NCI-H524 (cell line): Measurements from ENCODE around the gene THSD4.
"Not testable (repeated sequence)": the region's sequence is repeated elsewhere in the genome, so short reads cannot be mapped to it uniquely, and the experiment has no call there.

Experiments used
- DNase-seq, 2 experiments: peaks; one replicate each; lab custom pipeline; 2025; lab: John Stamatoyannopoulos, UW

Gene THSD4

DNA sequence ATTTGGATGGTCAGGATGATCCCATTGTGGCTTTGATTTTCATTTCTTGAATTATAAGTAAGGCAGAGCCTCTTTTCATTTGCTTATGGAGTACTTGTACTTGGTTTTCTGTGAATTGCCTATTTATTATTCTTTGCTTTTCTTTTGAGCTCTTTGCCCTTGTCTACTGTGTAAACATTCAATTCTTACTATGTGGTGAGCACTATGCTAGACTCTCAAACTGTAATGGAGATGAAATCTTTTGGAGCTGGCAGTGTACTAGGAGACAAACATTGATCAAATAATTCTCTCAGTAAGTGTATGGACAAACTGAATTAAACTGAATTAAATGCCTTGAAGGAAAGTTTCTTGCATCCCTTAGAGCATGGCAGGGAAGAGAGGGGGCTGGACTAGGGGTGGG, 608.1 kb downstream of the THSD4 start:
- no peak for DNase-seq

DNA sequence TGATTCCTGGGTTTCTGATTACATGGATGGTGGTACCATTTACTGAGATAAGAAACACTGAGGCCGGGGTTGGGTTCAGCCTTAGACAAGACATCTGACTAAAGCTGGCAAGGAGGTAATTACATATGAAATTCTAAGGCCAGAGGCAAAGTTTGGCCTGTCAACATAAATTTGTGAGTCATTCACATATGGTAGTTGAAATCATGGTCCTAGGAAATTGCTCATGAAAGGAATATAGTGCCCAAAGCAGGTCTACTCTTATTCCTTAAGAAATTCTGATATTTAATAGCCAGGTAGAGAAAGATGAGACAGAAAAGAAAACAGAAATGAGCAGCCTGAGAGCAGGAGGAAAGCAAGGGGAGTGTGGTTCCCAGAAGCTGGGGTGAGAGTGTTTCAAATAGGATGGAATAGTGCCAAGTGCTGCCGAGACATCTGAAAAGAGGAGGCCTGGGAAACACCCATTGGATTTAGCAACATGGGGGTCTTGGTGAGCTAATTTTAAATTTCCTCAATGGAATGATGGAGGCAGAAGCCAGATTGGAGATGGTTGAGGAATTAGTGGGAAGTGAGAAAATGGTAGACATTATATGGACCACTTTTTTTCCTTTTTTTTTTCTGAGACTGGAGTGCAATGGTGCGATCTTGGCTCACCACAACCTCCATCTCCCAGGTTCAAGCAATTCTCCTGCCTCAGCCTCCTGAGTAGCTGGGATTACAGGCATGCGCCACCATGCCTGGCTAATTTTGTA, 610.1 kb downstream of the THSD4 start:
- DNase-seq = not testable (repeated sequence)

DNA sequence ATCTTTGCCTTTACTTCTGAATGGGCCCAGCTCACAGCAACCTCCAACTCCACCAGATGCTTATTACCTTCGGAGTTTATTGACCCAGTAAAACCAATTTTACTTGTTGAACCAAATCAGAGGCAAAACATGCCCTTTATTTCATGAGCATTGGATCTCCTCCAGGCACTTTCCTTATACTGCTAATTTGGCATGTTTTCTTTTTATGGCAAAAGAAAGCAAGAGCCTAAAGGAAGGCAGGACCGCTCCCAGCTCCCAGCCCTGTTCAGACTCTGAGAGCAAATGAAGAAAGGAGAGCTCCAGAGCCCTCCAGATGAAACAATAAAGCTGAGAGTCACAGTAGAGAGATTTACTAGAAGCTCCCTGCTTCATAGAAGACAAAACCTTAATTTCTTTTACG, 613.6 kb downstream of the THSD4 start:
- DNase-seq = no peak

DNA sequence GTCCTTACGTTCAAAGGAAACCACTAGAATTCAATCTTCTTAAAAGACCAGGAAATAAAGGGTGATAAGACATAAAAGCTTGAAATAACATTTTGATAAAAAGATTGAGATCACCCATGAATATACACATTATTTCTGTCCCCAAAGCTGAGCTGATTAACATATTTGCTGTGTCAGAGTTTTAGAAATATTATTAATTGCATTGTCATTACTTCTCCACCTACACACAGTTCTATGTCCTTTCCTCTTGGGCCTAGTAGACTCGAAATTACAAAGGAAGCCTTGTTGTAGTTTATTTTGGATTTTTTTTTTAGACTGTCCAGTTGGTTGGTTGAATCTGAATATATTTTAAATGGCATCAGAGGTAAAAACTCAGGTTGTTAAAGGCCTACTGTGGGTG, 614.0 kb downstream of the THSD4 start:
- no peak for DNase-seq

DNA sequence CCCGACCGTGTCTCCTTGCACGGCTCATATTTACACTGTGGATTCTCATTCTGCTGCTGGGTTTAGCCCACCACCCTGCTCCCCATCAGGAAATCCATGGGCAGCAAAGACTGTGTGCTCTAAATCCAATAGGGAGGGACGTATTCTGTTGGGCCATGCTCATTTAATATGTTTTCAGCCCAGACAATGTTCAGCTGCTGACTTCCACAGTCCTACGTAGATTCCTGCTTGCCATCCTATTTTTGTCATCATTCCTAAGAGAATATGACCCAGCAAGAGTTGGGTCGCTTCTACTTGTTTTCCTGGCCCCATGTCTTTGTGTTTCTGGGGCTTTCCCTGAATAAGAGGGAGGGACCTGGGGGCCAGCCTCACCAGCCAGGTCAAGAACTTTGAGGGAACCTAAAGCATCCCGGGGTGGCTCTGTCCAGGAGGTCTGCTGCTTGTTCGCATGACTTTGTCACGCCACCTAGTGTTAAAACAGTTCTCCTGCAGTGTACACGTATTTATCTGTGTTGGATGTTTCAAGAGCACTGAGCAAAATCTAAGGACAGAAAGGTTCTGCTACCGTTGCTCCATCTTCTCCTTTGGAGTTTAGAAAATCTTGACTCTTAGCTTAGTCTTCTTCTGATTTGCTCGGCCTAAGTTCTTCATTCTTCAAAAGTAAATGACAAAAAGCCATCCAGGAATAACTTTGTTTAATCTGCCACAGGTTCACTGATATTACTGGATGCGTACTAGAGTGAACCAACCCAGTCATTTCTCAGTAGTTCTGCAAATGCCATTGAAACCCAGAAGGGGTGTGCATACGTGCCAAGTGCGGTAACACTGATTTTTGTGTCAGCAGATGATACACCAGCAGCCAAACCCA, 615.2 kb downstream of the THSD4 start:
- peak; percentile 30 to 67 for DNase-seq

DNA sequence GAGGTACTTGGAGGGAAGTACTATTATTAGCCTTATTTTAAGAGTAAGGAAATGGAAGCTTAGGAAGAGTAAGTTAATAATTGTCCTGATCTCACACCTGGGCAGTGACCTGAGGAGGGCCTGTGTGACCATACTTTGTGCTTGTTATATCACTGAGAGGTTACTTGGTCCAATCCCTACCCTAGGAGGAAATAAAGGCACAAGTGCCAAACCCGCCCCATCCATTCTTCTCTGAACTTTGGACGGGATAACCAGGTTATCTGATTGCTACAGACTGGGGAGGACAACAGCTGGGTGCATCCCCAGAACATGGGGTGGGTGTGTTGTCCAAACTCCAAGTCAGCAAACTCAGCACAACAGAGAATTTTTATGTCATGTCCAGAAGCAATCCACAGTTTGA, 617.4 kb downstream of the THSD4 start:
- no peak for DNase-seq

DNA sequence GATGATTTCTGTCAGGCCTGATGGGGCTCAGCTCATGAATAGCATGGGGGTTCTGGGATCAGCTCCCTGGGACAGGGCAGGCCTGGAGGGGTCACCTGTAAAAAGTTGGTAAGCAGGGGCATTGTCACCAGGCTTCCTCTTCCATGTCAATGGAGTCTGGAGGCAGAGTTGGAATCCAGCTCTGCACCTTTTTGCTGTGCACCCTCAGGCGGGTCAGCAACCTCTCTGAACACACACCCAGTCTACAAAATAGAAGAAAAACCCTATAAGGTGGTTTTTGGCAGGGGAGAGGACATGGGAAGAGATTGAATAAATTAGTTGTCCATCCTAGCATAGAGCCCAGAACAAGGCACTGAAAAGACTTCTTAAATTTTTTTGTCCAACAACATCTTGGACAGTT, 617.9 kb downstream of the THSD4 start:
- DNase-seq = no peak

DNA sequence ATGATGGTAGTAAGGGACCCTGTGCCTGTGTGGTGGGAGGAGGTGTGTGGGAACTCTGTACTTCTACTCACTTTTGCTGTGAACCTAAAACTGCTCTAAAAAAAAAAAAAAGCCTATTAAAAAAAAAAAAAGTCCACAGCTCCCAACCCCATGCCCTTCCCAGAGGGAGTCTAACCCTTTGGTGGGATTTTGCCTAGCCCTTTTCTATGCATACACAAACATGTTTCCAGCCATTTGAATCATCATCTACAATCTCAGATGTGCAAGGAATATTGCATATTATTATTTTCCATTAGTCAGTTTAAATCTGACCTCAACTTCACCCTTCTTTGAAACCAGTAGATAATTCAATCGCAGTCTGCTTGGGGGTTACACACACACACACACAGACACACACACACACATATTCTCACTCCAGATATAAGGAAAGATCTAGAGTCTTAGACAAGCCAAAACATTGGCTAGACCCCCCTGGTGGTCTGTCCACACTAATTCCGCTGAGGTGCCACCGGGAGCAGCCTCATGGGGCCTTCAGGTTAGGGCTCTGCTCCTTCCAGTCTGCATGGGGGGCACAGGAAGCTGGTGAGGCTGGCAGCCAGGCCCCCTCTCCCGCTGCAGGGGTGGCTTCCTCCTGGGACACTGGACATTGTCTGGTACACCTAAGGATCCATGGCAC, 619.6 kb downstream of the THSD4 start:
- no peak for DNase-seq

DNA sequence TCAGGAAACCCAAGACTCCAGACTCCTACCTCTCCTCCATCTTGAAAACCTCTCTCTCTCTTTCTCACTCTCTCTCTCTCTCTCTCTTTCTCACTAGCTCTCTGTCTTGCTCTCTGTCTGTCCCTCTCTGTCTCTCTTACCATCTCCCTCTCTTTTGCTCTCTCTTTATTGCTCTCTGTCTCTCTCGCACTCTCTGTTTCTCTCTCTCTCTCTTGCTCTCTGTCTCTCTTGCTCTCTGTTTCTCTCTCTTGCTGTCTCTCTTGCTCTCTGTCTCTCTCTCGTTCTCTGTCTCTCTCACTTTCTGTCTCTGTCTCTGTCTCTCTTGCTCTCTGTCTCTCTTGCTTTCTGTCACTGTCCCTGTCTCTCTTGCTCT, 620.1 kb downstream of the THSD4 start:
- DNase-seq = no peak

DNA sequence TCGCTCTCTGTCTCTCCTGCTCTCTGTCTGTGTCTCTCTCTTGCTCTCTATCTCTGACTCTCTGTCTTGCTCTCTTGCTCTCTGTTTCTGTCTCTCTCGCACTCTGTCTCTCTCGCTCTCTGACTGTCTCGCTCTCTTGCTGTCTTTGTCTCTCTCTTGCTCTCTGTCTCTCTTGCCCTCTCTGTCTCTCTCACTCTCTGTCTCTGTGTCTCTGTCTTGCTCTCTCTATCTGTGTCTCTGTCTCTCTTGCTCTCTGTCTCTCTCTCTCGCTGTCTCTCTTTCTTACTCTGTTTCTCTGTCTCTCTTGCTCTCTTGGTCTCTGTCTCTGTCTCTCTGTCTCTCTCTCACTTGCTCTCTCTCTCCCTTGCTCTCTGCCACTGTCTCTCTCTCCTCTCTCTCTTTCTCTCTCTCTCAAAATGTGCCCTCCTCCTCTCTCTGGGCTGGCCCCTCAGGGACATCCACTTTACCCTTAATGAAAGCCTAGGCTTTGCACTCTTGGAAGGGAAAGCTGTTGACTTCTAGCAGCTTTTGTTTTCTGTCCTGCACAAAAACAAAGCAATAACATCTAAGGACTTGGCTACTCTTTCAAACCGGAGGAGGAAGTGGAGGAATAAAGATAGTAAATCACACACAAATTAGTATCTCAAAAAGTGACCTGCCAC, 621.1 kb downstream of the THSD4 start:
- DNase-seq = no peak

DNA sequence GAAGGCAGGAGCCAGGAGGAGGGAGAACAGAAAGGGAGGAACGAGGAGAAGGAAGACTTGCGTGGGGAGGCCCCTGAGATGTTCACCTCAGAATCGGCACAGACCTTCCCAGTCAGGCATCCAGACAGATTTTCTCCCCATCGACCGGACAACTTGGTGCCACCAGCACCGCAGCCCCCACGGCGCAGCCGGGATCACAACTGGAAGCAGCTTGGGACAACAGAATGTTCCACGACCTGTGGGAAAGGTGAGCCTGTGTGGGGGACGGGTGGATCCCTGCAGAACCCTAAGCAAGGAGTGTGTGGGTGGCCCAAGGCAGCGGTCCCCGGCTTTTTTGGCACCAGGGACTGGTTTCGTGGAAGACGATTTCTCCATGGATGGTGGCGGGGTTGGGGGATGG, 622.5 kb downstream of the THSD4 start:
- no peak for DNase-seq

DNA sequence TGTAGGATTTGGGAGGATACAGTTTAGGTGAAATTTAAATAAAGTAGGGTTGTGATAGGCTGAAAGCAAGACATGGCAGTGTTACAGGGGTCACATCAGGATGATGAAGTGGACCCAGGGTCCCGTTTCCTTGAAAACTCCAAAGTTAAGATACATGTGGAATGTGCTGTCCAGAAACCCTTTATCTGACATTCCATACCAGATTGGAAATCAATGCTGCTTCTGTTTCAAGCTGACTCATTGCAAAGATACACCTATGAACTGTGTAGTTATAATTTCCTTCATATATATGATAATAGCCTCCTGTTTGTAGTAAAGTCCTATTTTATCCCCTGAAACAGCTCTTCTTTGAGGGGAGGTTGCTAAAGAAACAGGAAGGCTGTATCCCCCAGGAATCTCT, 624.1 kb downstream of the THSD4 start:
- no peak for DNase-seq

DNA sequence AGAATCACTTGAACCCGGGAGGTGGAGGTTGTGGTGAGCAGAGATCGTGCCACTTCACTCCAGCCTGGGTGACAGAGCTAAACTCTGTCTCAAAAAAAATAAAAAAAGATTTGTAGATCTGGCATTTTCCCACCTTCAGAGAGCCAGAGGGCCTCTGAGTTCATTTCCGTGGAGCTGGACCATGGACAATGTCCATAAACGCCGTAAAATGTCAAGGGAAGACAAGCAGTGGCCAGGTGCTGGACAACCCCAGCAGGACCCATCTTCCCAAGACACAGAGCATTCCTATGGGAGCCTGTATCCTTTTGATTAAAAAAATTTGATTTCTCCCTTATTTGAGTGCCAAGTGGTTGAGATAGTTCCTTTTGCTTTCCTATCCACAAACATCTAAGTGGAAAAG, 627.7 kb downstream of the THSD4 start:
- no peak for DNase-seq

DNA sequence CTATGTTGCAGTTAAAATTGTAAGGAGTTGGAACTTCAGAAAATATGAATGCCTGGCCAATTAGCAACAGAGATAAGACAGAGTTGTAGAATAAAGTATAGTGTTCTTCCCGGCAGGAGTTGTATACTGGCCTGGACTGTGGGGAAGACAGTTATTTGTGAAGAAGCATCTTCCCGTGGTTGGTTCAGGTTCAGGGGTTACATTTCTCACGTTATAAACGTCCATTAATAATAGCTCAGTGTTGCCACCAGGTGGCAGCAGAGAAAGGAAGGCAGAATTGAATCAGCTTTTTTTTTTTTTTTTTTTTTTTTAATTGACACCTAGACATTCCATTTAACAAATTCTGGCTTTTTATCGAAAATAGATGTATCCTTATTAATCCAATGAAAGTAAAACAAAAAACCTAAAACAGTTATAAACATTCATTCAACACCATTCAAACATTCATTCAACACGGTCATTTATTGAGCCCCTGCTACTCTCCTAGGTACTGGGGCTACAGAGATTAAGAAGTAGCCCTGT, 628.7 kb downstream of the THSD4 start:
- peak; percentile 27 to 69 for DNase-seq

DNA sequence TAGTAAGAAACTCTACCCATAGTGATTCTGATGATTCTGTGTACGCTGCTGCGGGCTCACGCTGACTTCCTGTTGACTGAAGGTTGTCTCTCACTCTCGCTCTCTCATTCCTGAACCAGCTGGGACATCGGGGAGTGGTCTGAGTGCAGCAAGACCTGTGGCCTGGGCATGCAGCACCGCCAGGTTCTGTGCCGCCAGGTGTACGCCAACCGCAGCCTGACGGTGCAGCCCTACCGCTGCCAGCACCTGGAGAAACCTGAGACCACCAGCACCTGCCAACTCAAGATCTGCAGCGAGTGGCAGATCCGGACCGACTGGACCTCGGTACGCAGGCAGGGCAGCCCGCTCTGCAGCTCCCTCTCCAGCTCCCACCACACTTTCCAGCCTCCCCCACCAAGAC, 631.4 kb downstream of the THSD4 start:
- DNase-seq = no peak

DNA sequence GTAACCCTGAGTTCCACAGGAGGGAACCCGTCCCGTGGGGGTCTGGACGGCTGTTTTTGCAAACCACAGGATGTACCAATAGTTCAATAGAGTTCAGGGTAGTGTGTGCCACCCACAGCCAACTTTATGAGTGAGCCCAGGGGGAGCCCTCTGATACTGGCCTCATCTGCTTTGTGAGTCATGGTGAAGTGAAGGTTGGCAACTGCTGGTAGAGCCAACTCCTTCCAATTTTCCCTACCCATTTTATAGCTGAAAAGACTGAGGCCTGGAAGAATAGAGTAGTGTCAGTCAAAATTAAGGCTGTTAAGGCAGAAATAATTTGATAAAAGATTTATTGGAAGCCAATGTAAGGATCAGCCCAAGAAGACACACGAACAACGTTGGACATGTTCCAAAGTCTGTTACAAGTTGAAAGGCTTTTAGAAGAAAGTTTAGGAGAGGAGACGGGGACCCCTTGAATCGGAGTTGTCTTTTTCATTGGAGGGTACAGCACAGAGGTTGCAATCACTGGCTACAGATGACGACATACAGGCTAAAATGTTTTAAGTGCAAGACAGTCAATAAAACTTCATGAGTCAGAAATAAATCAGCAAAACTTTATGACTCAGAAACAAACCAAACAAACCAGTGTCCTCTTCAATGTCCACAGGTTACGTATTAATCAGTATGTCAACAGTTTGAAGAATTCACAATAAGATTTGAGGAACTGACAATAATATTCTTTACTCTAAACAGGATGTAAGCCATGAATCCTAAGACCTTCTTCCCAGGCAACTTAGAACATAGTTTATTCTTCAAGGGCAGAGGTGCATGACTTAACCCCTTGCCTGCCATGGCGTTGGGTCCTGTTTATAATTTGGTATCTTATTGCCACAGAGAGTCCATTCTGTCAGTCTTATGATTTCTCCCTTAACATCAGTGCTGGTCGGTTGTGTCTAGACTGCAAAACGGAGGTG, 632.1 kb downstream of the THSD4 start:
- no peak for DNase-seq

DNA sequence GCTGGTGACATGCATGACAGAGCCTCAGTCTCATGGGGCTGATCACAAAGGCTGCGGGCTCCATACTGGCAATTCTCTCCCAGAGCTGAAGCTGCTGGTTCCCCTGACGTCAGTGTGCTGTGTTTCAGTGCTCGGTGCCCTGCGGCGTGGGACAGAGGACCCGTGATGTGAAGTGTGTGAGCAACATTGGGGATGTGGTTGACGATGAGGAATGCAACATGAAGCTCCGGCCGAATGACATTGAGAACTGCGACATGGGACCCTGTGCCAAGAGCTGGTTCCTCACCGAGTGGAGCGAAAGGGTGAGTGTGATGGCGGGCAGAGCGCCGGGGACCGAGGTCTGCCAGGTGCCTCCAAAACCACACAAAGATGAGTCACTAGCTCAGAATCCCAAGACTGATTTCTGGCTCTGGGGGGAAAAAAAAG, 633.0 kb downstream of the THSD4 start:
- DNase-seq = no peak

DNA sequence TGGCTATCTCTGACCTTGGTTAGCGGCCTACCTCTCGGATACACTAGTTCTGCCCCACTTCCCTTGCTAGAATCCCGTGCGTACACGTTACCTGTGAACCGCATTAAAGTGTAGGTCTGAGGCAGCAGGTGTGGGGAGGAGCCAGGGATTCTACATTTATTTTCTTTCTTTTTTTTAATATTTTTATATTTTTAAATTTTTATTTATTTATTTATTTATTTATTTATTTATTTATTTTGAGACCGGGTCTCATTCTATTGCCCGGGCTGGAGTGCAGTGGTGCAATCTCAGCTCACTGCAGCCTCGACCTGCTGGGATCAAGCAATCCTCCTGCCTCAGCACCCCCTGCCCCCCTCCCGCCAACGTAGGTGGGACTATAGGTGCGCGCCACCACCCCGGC, 634.2 kb downstream of the THSD4 start:
- DNase-seq = no peak

DNA sequence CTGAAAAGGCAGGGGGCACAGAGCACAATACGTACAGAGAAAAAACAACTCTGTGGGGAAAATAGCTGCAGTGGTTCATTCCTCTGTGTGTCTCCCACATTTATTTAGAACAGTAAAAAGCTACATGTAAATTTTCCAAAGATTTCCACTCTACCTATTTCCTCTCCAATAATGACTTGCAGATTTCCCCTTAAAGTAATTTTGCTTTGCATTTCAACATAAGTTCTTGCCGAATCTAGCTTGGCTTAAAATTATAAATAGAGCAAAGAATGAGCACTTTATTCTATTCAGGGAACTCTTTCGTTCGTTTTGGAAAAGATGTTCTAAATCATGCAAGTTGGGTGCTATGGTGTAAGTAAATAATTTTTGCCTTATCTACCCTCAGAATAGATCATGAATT, 636.9 kb downstream of the THSD4 start:
- DNase-seq = no peak

DNA sequence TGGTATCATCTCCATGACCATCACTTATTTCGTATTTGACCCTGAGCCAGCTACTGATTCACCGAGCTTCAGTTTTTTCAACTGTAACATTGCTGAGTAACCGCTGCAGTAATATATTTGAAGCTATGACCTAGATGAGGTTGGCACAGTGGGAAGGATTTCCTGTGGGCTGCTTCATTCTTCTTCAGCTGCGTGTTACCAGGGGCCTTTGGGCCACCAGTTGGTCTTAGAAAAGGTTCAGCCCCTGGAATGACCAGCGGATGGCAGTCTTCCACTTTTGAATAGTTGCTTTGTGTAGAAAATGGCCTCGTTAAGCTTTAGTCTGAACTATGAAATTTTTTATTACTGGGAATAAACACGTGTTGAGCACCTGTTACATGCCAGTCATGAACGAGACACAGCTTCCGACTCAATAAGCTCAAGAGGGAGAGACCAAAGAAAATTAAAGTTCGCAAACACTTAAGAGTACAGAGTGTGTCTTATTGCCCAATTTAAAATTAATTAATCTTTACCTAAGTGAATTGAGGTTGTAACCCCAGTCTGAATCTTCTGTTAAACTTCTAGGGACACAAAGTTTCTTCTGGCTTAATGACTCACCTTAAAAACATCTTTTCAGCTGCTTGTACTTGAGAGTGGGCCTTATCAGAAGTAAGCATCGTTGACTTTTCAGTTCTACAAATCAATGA, 637.5 kb downstream of the THSD4 start:
- DNase-seq = peak; percentile 72 to 91
